ENCODE measurements around the gene CD93.

The CD93 gene

DNA sequence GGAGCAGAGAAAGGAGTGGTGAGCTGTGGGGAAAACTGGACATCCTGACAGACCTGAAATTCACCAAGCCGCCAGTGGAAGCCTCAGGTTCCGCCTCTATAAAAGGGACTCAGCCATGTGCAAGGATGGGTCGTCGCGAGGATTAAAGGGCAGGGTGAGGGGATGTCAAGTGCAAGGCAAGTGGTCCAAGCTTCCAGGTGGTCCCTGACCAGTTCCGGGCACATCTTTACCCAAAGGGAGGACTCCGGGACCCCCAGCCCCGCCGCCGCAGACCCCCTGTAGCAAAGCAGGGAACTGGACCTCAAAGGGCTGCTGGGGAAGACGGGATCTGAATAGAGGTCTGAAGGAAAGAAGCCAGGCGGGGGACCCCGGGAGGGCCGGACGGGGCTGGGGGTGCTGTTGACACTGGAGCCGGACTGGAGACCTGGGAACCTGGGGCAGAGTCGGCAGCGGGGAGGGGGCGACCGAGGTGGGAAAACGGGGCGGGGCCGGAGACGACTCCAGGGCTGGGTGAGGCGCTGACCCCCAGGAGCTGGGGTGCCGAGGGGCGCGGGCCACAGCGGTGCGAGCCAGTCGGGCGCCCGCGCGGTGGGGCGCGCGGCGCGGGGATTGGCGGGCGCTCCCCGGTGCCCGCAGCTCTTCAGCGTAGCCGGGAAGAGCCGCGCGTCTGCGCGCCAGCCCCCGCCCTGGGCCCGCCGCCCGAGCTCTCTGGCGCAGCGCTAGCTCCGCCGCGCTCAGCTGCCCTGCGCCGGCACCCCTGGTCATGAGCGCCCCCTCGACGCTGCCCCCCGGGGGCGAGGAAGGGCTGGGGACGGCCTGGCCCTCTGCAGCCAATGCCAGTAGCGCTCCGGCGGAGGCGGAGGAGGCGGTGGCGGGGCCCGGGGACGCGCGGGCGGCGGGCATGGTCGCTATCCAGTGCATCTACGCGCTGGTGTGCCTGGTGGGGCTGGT is 51.1 kb downstream of the CD93 start, which contains the start of gene SSTR4:
TSS of gene SSTR4 (plus strand) at position 592 of the 951 bp plus-strand sequence. CDS start at position 764, 172 bp downstream.
- TF ChIP-seq, protein P1, sequence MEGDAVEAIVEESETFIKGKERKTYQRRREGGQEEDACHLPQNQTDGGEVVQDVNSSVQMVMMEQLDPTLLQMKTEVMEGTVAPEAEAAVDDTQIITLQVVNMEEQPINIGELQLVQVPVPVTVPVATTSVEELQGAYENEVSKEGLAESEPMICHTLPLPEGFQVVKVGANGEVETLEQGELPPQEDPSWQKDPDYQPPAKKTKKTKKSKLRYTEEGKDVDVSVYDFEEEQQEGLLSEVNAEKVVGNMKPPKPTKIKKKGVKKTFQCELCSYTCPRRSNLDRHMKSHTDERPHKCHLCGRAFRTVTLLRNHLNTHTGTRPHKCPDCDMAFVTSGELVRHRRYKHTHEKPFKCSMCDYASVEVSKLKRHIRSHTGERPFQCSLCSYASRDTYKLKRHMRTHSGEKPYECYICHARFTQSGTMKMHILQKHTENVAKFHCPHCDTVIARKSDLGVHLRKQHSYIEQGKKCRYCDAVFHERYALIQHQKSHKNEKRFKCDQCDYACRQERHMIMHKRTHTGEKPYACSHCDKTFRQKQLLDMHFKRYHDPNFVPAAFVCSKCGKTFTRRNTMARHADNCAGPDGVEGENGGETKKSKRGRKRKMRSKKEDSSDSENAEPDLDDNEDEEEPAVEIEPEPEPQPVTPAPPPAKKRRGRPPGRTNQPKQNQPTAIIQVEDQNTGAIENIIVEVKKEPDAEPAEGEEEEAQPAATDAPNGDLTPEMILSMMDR (conservative IDR thresholded peaks at IDR 0.05; ENCODE audit: control insufficient read depth, insufficient read depth, low read depth, low read length), result no peak
- DNase-seq (ENCODE audit: low read depth), result no peak
- no peak within 1 kb of the TSS for H3K4me3 ChIP-seq (ENCODE audit: control insufficient read depth, low read depth, low read length)

- TF ChIP-seq, protein P1 (conservative IDR thresholded peaks at IDR 0.05; ENCODE audit: control insufficient read depth, insufficient read depth, low read depth, low read length), result no peak
- H3K4me3 ChIP-seq (ENCODE audit: control insufficient read depth, low read depth, low read length), result no peak overlapping the region
- no peak for DNase-seq (ENCODE audit: low read depth)
These were observed 52.2 kb downstream of the CD93 start for GRCh38 chr20:23033918-23034317.

DNA sequence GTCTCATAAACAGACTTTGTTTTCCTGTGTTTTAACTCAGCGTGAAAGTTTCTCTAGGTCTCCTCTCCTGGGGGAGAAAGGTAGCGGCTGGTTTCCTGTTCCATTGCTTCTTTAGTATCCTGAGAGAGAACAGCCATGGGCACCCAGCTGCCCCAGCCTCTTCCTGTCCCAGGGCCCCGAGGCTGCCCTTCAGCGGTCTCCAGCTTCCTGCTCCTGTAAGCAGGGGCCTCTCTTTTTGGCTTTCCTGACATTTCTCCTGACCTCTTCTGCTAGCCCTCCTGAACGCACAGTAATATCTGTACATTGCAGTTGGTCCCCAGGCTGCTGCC is 53.4 kb downstream of the CD93 start:
- H3K4me3 ChIP-seq (ENCODE audit: control insufficient read depth, low read depth, low read length), result no peak overlapping the region
- TF ChIP-seq, protein P1 (conservative IDR thresholded peaks at IDR 0.05; ENCODE audit: control insufficient read depth, insufficient read depth, low read depth, low read length), result no peak
- DNase-seq (ENCODE audit: low read depth), result no peak

GRCh38 chr20:23032056-23032749 is 53.9 kb downstream of the CD93 start:
- H3K4me3 ChIP-seq (ENCODE audit: control insufficient read depth, low read depth, low read length), result no peak overlapping the region
- DNase-seq (ENCODE audit: low read depth), result no peak
- TF ChIP-seq, protein P1 (conservative IDR thresholded peaks at IDR 0.05; ENCODE audit: control insufficient read depth, insufficient read depth, low read depth, low read length), result no peak

- no peak overlapping the region for H3K4me3 ChIP-seq (ENCODE audit: control insufficient read depth, low read depth, low read length)
- TF ChIP-seq, protein P1 (conservative IDR thresholded peaks at IDR 0.05; ENCODE audit: control insufficient read depth, insufficient read depth, low read depth, low read length), result no peak
- no peak for DNase-seq (ENCODE audit: low read depth)
These were observed 54.8 kb downstream of the CD93 start for GRCh38 chr20:23031346-23031745.

Data from fibroblast of mammary gland (primary cell).